ENCODE results near the gene PCNX4.

The PCNX4 gene

DNA sequence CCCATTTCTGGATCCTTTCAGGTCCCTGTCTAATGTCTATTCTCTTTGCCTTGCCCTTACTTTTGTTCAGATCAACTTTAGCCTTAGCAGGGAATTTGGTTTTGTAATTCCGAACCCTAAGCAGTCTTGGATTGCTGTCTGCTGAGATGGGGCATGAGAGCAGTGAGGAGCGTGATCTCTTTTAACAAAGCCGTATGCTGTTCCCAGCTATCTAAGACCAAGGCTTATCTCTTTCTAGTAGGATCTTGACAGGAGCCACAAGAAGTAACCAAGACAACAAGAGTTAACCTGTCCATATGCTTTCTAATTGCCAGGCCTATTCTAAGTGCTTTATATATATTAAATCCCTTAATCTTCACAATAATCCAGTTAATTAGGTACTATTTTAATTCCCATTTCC lies 78.0 kb downstream of the PCNX4 start:
- DNase-seq, result no peak
- intact Hi-C loops (cut with DNase I), result no loop called here

DNA sequence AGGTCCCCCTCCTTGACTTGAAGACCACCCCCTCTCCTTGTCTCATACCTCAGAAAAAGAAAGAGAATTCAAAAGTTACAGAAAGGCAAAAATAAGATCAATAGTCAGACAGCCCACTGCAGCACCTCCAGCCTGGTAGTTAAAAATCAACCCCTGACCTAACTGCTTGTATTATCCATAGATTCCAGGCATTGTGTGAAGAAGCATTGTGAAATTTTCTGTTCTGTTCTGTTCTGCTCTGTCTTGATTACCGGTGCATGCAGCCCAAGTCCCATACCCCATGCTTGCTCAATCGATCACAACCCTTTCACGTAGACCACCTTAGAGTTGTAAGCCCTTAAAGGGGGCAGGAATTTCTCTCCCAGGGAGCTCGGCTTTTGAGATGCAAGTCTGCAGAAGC lies 79.2 kb downstream of the PCNX4 start:
- intact Hi-C loops (cut with DNase I), result no loop called here
- no peak for DNase-seq

DNA sequence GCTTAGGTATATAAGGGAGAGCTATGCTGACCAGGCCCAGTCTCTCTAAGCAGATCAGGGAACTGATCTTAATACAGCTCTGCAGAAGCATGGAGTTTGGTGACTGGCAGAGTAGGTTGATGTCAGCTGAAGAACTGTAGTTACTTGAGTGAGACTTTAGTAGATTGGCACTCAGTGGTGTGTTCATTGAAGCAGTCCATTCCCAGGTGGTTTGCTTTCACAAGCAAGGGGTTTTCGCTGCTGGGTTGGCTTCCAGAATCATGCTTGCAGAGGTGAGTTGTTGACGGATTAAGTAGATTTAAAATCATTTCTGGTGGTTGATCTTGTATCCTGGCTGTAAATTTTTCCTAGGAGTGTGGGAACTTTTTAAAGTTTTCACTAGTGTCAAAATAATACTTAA lies 80.0 kb downstream of the PCNX4 start:
- DNase-seq, result no peak
- intact Hi-C loops (cut with DNase I), result no loop called here

DNA sequence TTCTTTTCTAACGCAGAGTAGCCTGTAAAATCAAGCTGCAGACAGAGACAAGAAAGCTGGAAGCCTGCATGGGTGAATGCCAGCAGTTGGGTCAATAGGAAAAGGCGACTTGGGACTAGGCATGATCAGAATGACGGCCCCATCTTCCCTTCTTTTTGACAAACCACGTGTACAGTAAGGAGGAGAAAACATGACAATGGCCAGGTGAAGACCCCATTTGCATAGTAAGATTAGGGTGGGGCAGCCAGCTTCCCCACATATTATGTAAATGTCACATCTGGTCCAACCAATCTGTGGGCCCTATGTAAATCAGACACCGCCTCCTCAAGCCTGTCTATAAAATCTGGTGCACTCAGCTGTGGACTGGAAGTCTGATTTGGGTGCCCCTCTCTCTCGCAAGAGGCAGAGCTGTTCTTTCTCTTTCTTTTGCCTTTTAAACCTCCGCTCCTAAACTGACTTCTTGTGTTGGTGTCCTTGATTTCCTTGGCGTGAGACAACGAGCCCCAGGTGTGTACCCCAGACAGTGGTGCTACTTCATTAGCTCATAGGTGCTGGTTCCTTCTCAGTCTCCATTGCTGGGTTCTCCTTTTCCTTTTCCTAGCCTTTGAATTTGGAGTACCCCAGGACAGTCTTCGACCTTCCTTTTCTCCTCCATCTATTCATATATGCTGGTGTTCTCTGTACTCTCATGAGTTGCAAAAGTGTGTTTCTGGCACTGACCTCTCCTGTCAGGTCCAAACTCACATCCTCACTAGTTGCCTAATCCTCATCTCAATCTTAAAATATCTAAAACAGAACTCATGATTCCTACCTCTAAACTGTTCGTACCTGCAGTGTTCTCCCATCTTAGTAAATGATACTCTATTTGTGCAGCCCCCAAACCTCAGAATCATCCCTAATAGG lies 82.9 kb downstream of the PCNX4 start:
- intact Hi-C loops (cut with DNase I), result no loop called here
- DNase-seq, result no peak

DNA sequence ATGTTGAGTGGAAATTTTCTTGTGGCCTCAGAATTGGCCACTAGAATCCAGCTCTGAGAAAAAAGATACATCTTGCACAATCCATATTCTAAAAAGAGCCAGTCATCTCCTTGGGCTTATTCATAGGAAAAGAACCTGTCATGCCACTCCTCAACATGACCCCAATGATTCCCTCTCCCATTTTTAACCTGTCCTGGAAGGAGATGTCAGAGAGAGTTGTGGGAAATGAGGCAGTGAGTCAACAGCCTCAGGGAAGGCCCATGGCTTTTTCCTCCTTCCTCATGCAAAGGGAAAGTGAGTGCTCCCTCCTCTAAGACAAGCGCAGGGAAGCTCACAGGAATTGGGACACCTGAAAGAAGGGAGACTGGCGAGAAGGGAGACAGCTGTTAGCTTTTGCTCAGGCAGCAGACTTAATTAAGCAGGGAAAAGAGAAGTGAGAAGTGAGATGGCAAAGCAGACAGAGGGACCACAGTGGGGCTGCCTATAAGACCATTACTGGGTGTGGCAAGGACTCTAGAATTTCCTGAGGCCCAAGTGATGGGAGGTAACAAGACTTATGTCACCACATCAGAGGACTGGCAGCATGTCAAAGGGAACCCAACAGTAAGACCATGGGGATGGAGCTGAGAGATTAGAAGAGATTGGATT lies 83.7 kb downstream of the PCNX4 start:
- intact Hi-C loops (cut with DNase I), result no loop called here
- DNase-seq, result no peak

DNA sequence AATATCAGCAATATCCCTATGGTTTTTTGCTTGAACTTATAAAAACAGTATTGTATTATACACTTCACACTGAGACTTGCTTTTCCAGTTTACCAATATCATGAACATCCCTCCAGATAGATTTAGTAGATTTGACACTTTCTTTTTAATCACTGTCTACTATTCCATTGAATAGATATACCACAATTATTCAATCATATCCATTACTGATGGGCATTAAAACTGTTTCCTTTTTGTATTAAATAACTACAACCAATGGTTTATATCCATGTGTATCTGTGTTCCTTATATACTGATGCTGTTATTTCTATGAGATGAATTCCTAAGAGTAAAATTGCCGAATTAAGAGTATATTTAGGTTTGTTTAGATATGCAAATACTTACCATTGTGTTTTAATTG lies 86.4 kb downstream of the PCNX4 start:
- intact Hi-C loops (cut with DNase I), result no loop called here
- DNase-seq, result no peak

DNA sequence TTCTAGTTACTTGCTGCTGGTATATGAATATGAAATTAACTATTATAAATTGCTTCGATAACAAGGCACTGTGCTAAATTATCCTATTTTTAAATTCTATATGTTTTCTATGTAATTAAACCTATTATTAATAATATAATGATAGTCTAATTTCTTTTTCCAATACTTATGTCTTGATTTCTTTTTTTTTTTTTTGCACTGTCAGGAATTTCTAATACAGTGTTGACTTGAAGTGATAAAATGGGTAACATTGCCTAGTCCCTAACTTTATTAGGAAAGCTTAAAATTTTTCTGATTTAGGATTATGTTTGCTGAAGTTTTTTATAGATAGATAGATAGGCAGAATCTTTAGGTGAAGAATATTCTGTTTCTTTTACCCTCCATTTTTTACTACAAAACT lies 87.1 kb downstream of the PCNX4 start:
- intact Hi-C loops (cut with DNase I), result no loop called here
- no peak for DNase-seq

DNA sequence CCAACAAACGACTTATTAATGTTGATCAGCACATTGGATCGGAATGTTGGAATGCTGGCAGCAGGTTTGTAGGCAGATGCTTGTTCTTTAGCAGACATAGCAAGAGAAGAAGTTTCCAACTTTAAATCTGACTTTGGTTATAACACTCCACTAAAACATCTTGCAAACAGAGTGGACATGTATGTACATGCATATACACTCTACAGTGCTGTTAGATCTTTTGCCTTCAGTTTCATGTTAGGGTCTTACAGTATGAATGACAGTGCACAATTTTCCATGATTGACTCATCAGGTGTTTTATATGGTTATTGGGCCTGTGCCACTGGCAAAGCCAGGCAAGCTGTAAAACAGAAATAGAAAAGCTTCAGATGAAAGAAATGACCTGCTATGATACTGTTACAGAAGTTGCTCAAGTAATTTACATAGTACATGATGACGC lies 87.7 kb downstream of the PCNX4 start:
- intact Hi-C loops (cut with DNase I), result no loop called here
- DNase-seq, result no peak

DNA sequence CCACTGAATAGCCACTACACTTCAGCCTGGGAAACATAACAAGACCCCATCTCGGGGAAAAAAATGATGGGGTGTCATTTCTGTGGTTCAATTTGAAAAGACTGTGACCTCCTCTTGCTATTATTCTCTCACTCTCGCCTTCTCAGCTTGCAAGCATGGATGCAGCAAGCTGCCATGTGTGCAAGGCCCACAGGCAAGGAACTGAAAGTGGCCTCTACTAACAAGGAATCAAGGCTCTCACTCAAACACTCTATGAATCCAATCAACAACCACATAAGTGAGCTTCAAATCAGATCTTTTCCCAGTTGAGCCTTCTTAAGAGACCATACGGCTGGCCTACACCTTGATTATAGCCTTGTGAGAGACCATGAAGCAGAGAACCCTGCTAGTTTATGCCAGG lies 91.4 kb downstream of the PCNX4 start:
- intact Hi-C loops (cut with DNase I), result loop anchor here (10.0 kb wide), 1 partner anchor 72 kb away; no protein-coding TSS in a partner anchor

DNA sequence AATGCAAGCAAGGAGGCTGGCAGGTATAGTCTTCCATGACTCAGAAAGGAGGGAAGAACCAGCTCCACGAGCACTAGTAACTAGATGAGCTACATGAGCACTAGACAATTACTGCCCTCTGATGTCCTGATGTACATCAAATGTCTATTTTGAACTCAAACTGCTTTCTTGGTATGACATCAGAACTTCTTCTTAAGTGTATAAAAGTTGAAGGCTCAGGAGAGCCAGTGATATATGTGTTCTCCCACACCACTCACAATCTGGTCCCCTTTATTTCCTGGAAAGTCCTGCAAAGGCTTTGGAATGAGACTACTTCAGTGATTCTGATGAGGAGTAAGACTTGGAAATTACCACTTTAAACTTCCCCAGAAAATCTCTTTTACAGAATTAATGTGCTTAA lies 92.0 kb downstream of the PCNX4 start:
- intact Hi-C loops (cut with DNase I), result loop anchor here (1.0 to 10.0 kb wide), 3 partner anchors 71 to 218 kb away; no protein-coding TSS in a partner anchor
- DNase-seq, result no peak

More for the DNA sequence above, 91.4 kb downstream of the PCNX4 start:
- no peak for DNase-seq

DNA sequence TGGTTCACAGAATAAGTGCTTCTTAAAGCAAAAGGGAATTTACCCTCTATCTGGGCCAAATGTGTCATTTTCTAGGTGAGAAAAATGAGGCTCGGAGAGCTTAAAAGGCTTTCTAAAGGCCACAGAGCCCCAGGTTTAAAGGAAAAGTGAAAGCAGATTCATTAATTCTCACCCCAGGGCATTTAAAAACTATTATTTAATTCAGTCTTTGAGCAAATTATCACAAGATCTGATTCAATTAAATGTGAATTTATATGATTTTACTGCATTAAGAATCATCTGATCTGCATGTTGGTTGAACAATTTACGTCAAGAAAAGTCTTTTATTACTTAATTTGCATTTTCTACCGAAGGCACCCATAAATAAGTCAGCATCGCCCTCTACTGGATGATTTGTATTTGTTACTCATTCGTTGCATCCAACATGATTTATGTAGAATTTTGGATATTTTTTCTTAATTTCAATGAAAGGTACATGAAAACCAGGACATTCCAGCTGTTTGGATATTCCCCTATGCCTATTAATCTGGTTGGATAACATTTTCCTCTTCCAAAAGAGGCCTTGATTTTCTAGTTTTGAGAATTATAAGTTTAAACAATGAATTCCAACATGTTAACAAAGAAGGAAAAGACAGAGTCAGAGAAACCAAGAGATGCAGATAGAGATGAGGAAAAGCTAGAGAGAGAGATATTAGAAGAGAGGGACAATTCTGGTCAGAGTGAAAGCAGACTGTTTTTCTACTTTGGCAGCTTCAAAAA lies 92.6 kb downstream of the PCNX4 start:
- intact Hi-C loops (cut with DNase I), result loop anchor here (1.0 to 10.0 kb wide), 3 partner anchors 70 to 219 kb away; no protein-coding TSS in a partner anchor
- no peak for DNase-seq

DNA sequence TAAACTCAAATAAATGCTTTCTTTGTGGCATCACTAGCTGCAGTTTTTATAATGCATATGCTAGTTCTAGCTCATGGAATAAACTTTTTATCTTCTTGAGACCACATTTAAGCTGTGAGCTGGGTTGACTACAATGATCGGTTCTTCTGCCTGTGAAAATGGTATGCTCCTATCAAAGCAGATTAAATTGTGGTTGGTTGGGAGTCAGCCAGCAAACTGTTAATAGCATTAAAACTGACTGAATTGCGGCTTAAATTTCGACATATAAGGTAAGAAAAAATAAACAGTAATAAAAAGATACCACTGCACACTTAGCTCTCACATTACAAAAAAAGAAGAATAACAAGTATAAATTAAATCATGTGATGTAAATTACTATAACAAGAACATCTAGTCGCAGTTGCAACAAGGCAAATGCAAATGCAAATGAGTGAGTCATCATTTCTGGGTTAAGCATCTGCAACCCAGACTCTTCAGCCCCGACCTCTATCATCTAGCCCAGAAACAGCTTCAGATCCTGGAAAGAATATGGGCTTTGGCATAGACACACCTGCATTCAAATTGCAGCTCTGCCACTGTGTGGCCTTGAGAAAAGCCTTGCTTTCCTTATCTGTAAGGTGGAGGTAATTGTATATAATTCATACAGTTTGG lies 93.3 kb downstream of the PCNX4 start:
- intact Hi-C loops (cut with DNase I), result loop anchor here (1.0 to 10.0 kb wide), 4 partner anchors 70 to 377 kb away; no protein-coding TSS in a partner anchor
- no peak for DNase-seq

DNA sequence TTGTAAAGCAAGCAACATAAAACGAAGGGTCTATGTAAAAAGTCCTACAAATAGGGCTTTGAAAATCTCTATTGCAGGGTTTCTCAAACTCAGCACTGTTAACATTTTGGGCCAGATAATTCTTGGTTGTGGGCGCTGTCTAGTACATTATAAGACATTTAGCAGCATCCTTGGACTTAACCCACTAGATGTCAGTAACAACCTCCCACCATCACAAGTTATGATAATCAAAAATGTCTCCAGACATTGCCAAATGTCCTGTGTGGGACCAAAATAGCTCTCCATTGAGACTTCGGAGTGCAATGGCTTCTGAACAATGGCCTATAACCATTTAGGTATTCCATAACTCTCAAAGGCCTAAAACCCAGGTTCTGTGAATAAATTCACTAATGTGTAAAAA lies 96.4 kb downstream of the PCNX4 start:
- DNase-seq, result no peak
- intact Hi-C loops (cut with DNase I), result loop anchor here (5.0 to 10.0 kb wide), 2 partner anchors 67 to 374 kb away; no protein-coding TSS in a partner anchor

DNA sequence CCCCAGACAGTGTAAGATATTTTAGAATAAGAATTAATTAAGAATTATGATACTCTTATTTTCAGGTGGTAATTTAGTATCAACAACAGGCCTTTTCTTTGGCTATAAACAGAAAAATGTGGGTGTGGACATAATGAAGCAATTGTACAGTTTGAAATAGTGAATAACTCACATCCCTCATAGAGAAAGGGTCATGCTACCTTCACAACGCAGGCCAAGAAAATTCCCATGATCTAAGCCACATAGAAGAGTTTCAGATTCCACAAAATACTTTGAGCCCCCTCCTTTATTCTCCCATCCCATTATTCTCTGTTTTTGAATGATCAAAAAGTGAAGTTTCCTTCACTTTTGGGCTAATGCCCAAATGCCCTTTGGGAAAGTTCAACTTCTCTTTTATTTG lies 97.0 kb downstream of the PCNX4 start:
- intact Hi-C loops (cut with DNase I), result loop anchor here (5.0 to 10.0 kb wide), 2 partner anchors 66 to 374 kb away; no protein-coding TSS in a partner anchor
- no peak for DNase-seq

DNA sequence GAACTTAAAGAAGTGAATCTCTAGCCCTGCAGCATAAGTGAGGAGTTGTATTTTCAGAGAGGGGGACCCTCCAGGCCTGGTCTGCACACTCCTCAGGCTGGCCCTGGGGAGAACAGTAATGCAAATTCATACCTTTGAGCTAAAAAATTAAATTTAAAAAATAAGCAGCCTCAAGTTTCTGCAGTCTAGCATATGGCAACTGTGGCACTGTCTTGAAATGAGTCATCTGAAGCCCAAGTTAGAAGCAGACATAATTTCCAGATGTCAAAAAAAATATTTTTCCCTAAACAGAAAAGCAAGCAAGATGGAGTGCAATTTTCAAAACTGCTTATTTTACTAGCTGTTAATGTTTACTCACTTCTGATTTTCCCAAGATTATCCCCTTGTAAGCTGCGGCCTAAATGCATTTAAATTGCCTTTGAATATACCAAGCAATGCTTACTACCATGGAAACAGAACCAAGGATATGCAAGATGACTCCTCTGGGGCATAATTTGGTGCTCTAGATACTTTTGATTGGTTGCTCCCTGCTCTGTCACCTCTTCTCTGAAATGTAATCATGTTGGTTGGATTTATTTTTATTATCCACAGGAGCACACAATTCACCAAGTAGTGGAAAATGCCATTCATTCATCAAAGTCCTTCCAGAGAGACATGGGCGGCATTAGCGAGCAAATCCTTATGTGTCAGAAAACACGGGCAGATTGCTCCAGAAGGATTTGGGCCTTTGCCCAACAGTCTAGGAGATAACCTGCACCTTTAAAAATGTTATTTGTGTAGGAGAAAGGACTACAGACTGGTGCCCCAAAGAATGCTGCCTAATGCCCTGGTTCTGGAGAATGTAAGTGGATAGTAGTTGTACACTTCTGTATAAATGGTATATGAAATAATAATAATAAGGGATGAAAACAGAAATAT lies 98.5 kb downstream of the PCNX4 start:
- DNase-seq, result no peak
- intact Hi-C loops (cut with DNase I), result loop anchor here (5.0 to 10.0 kb wide), 2 partner anchors 65 to 372 kb away; no protein-coding TSS in a partner anchor

DNA sequence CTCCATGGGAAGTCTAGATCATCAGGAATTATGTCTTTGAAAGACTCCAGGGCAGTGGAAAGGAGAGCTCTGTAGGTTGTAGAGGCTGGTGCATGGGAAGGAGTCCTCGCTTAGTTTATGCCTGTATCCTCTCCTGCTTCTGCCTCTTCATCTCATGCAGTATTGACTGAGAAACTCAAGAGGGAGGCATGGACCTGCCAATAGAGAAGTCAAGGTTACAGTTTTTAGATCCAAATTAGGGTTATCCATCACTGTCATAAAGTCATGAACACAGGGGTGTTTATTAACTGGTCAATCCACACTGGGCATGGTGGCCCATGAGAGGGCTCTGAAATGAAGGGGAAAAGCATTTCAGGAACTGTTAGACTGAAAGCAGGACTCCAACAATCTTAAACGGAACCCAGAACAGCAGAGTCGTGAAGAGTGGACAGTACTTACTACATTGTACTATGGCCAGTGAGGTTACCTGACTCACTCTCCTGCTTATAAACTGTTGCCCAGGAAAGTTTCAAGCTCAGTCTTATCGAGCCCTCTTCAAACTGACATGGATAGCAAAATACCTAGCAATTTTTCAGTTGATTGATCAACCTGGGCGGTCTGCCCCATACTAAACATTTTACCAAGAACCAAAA lies 103.6 kb downstream of the PCNX4 start:
- intact Hi-C loops (cut with DNase I), result no loop called here
- DNase-seq, result no peak

DNA sequence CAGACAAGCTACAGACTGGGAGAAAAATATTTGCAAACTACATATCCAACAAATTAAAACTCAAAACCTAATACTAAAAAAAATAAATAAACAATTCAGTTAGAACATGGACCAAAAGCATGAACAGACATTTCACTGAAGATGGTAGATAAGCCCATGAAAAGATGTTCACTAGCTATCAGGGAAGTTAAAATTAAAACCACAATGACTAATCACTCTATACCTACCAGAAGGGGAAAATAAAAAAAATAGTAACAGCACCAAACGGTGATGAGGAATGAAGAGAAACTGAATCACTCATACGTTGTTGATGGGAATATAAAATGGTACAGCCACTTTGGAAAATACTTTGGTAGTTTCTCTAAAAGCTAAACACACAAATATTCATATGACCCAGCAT lies 104.6 kb downstream of the PCNX4 start:
- DNase-seq, result no peak
- intact Hi-C loops (cut with DNase I), result no loop called here

DNA sequence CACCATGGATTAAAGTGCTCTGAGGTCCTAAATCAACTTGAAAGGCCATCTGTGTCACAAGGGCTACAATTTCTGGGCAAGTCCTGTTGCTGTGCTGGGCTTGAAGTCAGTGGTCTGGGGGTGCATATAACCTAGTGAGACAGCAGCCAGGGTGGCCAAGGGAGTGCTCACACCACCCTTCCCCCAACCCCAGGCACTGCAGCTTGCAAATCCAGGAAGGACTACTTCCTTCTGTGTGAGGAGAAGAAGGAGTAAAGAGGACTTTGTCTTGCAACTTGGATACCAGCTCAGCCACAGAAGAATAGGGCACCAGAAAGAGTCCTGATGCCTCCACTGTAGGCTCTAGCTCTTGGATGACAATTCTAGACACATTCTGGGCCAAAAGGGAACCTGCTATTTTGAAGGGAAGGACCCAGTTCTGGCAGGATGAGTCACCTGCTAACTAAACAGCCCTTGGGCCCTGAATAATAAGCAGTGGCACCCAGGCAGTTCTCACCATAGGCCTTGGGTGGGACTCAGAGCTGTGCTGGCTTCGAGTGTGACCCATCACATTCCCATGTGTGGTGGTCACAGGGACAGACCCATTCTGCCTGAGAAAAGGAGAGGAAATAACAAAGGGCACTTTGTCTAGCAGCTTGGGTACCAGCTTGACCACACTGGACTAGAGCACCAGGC lies 106.0 kb downstream of the PCNX4 start:
- intact Hi-C loops (cut with DNase I), result no loop called here

More for the DNA sequence above, 106.0 kb downstream of the PCNX4 start:
- no peak for DNase-seq
